Endothelial cell of umbilical vein (primary cell): ENCODE results near the gene CIITA.

ENCODE experiments used
- TF ChIP-seq, protein P1 (sequence below), 2 donors: IDR thresholded peaks; 1 replicate in 1 of 2; 2 replicates in 1 of 2; pipeline ENCODE4 v1.5.1; 2011; ENCODE audit warnings: low read length in 2 of 2, mild to moderate bottlenecking in 2 of 2, moderate library complexity in 2 of 2, control low read depth in 1 of 2, inconsistent platforms in 1 of 2, low read depth in 1 of 2; ENCODE audit not compliant: insufficient read depth in 1 of 2; ENCODE audit errors: extremely low read depth in 1 of 2
- TF ChIP-seq, protein P2 (sequence below): IDR thresholded peaks from 2 replicates; pipeline ENCODE4 v1.6.1; 2011; ENCODE audit not compliant: insufficient read depth, insufficient read length

DNA sequence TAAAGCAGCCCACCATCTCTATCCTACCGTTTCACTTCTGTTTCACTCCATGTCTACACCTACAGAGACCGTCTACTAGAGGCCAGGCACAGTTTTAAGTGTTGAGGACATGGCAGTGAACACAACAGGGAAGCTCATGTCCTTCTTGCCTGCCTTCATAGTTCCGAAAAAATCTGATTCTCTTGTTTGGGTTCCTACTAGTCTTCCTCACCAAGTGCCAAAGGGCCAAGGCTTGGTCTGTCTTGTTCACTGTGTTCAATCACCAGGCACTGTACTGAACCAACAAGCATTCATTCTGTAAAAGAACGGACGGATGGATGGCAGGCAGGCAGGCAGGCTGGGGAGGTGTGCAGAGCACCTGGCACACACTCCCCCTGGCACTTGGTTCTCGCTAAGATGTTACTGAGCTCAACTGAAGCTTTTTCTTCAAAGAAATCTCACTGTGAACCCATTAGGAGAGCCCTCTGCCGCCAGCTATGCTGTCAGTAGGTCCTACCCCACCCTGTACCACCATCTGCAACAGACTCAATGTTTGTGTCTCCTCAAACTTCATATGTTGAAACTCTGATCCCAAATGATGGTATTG lies 62.7 kb downstream of the CIITA start:
- TF ChIP-seq, protein P1, sequence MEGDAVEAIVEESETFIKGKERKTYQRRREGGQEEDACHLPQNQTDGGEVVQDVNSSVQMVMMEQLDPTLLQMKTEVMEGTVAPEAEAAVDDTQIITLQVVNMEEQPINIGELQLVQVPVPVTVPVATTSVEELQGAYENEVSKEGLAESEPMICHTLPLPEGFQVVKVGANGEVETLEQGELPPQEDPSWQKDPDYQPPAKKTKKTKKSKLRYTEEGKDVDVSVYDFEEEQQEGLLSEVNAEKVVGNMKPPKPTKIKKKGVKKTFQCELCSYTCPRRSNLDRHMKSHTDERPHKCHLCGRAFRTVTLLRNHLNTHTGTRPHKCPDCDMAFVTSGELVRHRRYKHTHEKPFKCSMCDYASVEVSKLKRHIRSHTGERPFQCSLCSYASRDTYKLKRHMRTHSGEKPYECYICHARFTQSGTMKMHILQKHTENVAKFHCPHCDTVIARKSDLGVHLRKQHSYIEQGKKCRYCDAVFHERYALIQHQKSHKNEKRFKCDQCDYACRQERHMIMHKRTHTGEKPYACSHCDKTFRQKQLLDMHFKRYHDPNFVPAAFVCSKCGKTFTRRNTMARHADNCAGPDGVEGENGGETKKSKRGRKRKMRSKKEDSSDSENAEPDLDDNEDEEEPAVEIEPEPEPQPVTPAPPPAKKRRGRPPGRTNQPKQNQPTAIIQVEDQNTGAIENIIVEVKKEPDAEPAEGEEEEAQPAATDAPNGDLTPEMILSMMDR (IDR thresholded peaks at IDR 0.05; ENCODE audit: extremely low read depth in 1 of 2, insufficient read depth in 1 of 2, low read depth in 1 of 2, low read length in 2 of 2): no peak
- TF ChIP-seq, protein P2, sequence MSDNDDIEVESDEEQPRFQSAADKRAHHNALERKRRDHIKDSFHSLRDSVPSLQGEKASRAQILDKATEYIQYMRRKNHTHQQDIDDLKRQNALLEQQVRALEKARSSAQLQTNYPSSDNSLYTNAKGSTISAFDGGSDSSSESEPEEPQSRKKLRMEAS: no peak
